K562 (cell line): ENCODE measurements around the gene ATP5F1C. TPM values are rescaled to one million over a fixed set of nuclear protein-coding genes. Genes with fewer than 3 reads are reported as not detected.

Source experiments
- CEBPG ChIP-seq, 3 experiments: fragments of 200-800 bp in 1 of 3; sonication (Bioruptor generic) in 1 of 3; sonication (generic) in 1 of 3; formaldehyde crosslinking in 1 of 3; IDR thresholded peaks in 2 of 3; conservative IDR thresholded peaks in 1 of 3; 2 replicates each; pipeline versions ENCODE4 v1.6.1 to v1.8.0; 2016 to 2022; ENCODE audit warnings: missing compliant biosample characterization in 2 of 3, missing genetic modification characterization in 2 of 3, mild to moderate bottlenecking in 1 of 3, missing genetic modification reagents in 1 of 3
- CHD2 ChIP-seq: IDR thresholded peaks from 2 replicates; pipeline ENCODE4 v1.6.1; 2011; ENCODE audit warnings: low read depth, low read length
- HNRNPK ChIP-seq: fragments of 200-400 bp; formaldehyde crosslinking; IDR thresholded peaks from one replicate; pipeline ENCODE4 v1.6.1; 2018; ENCODE audit warnings: mild to moderate bottlenecking, low read depth, low read length; ENCODE audit not compliant: poor library complexity, severe bottlenecking
- LCOR ChIP-seq: sonication (generic); formaldehyde crosslinking; IDR thresholded peaks from 2 replicates; pipeline ENCODE4 v1.8.0; 2022; ENCODE audit warnings: mild to moderate bottlenecking, missing genetic modification reagents
- NBN ChIP-seq: fragments of 450-650 bp; IDR thresholded peaks from 2 replicates; pipeline ENCODE4 v1.6.1; 2016; ENCODE audit warnings: low read depth, mild to moderate bottlenecking
- NFE2L1 ChIP-seq: fragments of 450-650 bp; IDR thresholded peaks from 2 replicates; pipeline ENCODE4 v1.6.1; 2016; ENCODE audit warnings: missing genetic modification characterization, low read depth, mild to moderate bottlenecking, missing compliant biosample characterization, moderate library complexity, borderline replicate concordance
- RBBP5 ChIP-seq: fragments of 200-600 bp; sonication (generic); IDR thresholded peaks from 2 replicates; pipeline ENCODE4 v1.6.1; 2012; ENCODE audit warnings: borderline replicate concordance, mild to moderate bottlenecking, low read length, control low read depth, inconsistent platforms; ENCODE audit not compliant: insufficient read depth, poor library complexity, severe bottlenecking
- XRCC5 ChIP-seq: fragments of 200-400 bp; formaldehyde crosslinking; IDR thresholded peaks from 2 replicates; pipeline ENCODE4 v1.6.1; 2017; ENCODE audit warnings: low read depth, mild to moderate bottlenecking, low read length
- ZBTB1 ChIP-seq: sonication (generic); formaldehyde crosslinking; IDR thresholded peaks from 2 replicates; pipeline ENCODE4 v1.8.1; 2023; ENCODE audit warnings: missing genetic modification reagents, low read depth, mild to moderate bottlenecking, borderline replicate concordance
- ZNF589 ChIP-seq: fragments of 200-800 bp; sonication (Bioruptor generic); IDR thresholded peaks from 2 replicates; pipeline ENCODE4 v1.6.1; 2016; ENCODE audit warnings: low read depth, missing genetic modification characterization, missing compliant biosample characterization
- polyA plus RNA-seq, 8 experiments: library from polyadenylated mRNA; depleted of rRNA in 4 of 8; stranded (reverse) in 5 of 8; unstranded in 3 of 8; fragments of >200 nt; fragmentation: Nextera tagmentation in 2 of 8; fragmentation: Illumina TruSeq in 1 of 8; extraction: Ambion mirVana in 2 of 8; extraction: Trizol in 1 of 8; gene quantifications; 2 replicates each; pipeline versions ENCODE4 v1.2.1 to v1.2.3, GENCODE V29; 2011 to 2014; ENCODE audit warnings: inconsistent platforms in 1 of 8, missing spikeins in 1 of 8
- total RNA-seq, 7 experiments: library from RNA; depleted of rRNA in 6 of 7; stranded (reverse); fragments of >200 nt in 6 of 7; fragmentation: Illumina TruSeq in 2 of 7; extraction: Trizol in 2 of 7; gene quantifications; 2 replicates each; pipeline versions ENCODE4 v1.2.1 to v1.2.3, GENCODE V29; 2011 to 2021; ENCODE audit warnings: low replicate concordance in 1 of 7
- TF ChIP-seq, protein P1 (sequence below): sonication (generic); formaldehyde crosslinking; IDR thresholded peaks from 2 replicates; pipeline ENCODE4 v1.8.0; 2022; ENCODE audit warnings: mild to moderate bottlenecking, missing genetic modification reagents
- TF ChIP-seq, protein P2 (sequence below): fragments of 450-650 bp; IDR thresholded peaks from 2 replicates; pipeline ENCODE4 v1.6.1; 2018; ENCODE audit warnings: mild to moderate bottlenecking, low read depth; ENCODE audit not compliant: partially characterized antibody

Gene ATP5F1C
- total and polyA plus RNA-seq, 9 of the 15 experiments (the other 6 are each of a cell fraction or from before 2014, with no cell fraction given): 389 to 1,475 (median 559) TPM

DNA sequence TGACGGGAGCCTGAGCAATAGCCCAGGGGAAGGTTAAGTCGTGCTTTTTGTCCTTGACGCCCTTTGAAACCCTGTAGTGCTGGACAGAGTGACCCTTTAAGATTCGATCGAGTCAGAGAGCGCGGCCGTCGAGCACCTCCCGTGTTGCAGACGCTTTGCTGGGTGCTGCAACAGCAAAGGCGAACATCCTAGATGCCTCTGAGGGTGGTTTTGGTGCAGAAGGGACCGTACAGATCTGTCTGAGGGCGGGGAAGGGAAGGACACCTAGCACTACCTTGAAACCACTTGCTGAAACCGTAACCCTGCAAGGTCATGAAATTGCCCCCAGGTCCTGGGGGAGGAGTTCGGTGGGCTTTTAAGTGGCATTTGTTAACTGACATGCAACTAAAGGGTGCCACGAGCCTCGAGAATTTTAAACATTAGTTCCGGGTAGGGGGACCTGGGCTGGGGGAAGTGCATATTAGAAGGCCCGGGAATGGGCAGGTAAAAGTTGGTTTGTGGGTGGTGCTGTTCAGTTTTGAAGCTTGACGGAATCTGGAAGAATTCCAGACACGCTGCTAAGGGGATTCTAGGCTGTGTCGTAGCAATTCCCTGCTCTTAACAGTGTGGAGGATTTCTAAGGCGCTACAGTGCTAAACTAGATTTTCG is 786 bp downstream of the ATP5F1C start (continued):
- TF ChIP-seq HNRNPK (no peak), LCOR (CRISPR knock-in tag) (peak; percentile 3; the same call in 1 of the 2 replicates), NBN (peak; percentile 8; the same call in 1 of the 2 replicates), ZBTB1 (CRISPR knock-in tag) (0 out of 2 replicates have a peak, but pooled peaks have one; percentile 11), CHD2 (no peak), NFE2L1 (no peak), ZNF589 (CRISPR knock-in tag) (no peak), CEBPG (CRISPR knock-in tag; IDR thresholded peaks at IDR 0.05) (peak; percentile 39; the same call in 1 of the 2 replicates), CEBPG (tag; conservative IDR thresholded peaks at IDR 0.05 in 1 of 2, IDR thresholded peaks at IDR 0.05 in 1 of 2) (no peak), RBBP5 (peak; percentile 5), XRCC5 (0 out of 2 replicates have a peak, but pooled peaks have one; percentile 11)
- TF ChIP-seq, protein P1, sequence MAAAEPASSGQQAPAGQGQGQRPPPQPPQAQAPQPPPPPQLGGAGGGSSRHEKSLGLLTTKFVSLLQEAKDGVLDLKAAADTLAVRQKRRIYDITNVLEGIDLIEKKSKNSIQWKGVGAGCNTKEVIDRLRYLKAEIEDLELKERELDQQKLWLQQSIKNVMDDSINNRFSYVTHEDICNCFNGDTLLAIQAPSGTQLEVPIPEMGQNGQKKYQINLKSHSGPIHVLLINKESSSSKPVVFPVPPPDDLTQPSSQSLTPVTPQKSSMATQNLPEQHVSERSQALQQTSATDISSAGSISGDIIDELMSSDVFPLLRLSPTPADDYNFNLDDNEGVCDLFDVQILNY (CRISPR knock-in tag): no peak
- TF ChIP-seq, protein P2, sequence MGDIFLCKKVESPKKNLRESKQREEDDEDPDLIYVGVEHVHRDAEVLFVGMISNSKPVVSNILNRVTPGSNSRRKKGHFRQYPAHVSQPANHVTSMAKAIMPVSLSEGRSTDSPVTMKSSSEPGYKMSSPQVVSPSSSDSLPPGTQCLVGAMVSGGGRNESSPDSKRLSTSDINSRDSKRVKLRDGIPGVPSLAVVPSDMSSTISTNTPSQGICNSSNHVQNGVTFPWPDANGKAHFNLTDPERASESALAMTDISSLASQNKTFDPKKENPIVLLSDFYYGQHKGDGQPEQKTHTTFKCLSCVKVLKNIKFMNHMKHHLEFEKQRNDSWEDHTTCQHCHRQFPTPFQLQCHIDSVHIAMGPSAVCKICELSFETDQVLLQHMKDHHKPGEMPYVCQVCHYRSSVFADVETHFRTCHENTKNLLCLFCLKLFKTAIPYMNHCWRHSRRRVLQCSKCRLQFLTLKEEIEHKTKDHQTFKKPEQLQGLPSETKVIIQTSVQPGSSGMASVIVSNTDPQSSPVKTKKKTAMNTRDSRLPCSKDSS: no peak
